H9 (cell line): ENCODE results near the gene CSRP3. TPM values are rescaled to one million over a fixed set of nuclear protein-coding genes. Genes with fewer than 3 reads are reported as not detected.

Experiments used
- DNase-seq: peaks from one replicate; pipeline ENCODE4 v3.0.0-alpha.2; 2017
- H2AFZ ChIP-seq: one replicate; pipeline ENCODE4 v1.6.1; 2013; ENCODE audit warnings: mild to moderate bottlenecking, low read length, control low read depth, moderate library complexity
- H2AK5ac ChIP-seq: 2 replicates; pipeline ENCODE4 v1.6.1; 2013; ENCODE audit warnings: low read length, control low read depth, mixed read lengths; ENCODE audit not compliant: insufficient read length
- H2BK120ac ChIP-seq: one replicate; pipeline ENCODE4 v1.6.1; 2013; ENCODE audit warnings: low read depth, mild to moderate bottlenecking, low read length, control low read depth, inconsistent platforms; ENCODE audit not compliant: poor library complexity, severe bottlenecking
- H2BK12ac ChIP-seq: 2 replicates; pipeline ENCODE4 v1.6.1; 2013; ENCODE audit warnings: low read length, control low read depth, mixed read lengths, low read depth; ENCODE audit not compliant: insufficient read length
- H2BK15ac ChIP-seq: 2 replicates; pipeline ENCODE4 v1.6.1; 2013; ENCODE audit warnings: low read depth, low read length, control low read depth
- H2BK20ac ChIP-seq: one replicate; pipeline ENCODE4 v1.6.1; 2013; ENCODE audit warnings: low read depth, mild to moderate bottlenecking, low read length, control low read depth, inconsistent platforms; ENCODE audit not compliant: poor library complexity, severe bottlenecking
- H2BK5ac ChIP-seq: 2 replicates; pipeline ENCODE4 v1.6.1; 2013; ENCODE audit warnings: low read length, control low read depth, mixed read lengths; ENCODE audit not compliant: insufficient read length
- H3K14ac ChIP-seq: 2 replicates; pipeline ENCODE4 v1.6.1; 2013; ENCODE audit warnings: low read length, control low read depth; ENCODE audit not compliant: insufficient read depth
- H3K18ac ChIP-seq: 2 replicates; pipeline ENCODE4 v1.6.1; 2013; ENCODE audit warnings: low read depth, mild to moderate bottlenecking, mixed read lengths, low read length, control low read depth; ENCODE audit not compliant: insufficient read length
- H3K23ac ChIP-seq: 2 replicates; pipeline ENCODE4 v1.6.1; 2013; ENCODE audit warnings: low read length, control low read depth, mixed read lengths, low read depth; ENCODE audit not compliant: insufficient read length
- H3K23me2 ChIP-seq: 2 replicates; pipeline ENCODE4 v1.6.1; 2013; ENCODE audit warnings: low read depth, mild to moderate bottlenecking, mixed read lengths, low read length, control low read depth; ENCODE audit not compliant: insufficient read length, poor library complexity, severe bottlenecking
- H3K27ac ChIP-seq: 2 replicates; pipeline ENCODE4 v1.5.1; 2013; ENCODE audit warnings: low read length, control low read depth, mixed read lengths, low read depth; ENCODE audit not compliant: insufficient read length
- H3K27me3 ChIP-seq: 2 replicates; pipeline ENCODE4 v1.6.1; 2013; ENCODE audit warnings: low read length, control low read depth, inconsistent platforms; ENCODE audit not compliant: insufficient read depth
- H3K4ac ChIP-seq: 2 replicates; pipeline ENCODE4 v1.6.1; 2013; ENCODE audit warnings: low read depth, mild to moderate bottlenecking, control low read depth, inconsistent platforms, low read length, moderate library complexity
- H3K4me1 ChIP-seq: 2 replicates; pipeline ENCODE4 v1.6.1; 2013; ENCODE audit warnings: low read length, control low read depth, inconsistent platforms; ENCODE audit not compliant: insufficient read depth
- H3K4me2 ChIP-seq: 2 replicates; pipeline ENCODE4 v1.6.1; 2013; ENCODE audit warnings: low read length, control low read depth, mixed read lengths; ENCODE audit not compliant: insufficient read length, insufficient read depth
- H3K56ac ChIP-seq: 2 replicates; pipeline ENCODE4 v1.6.1; 2013; ENCODE audit warnings: low read depth, mild to moderate bottlenecking, mixed read lengths, low read length, control low read depth; ENCODE audit not compliant: insufficient read length
- H3K79me1 ChIP-seq: 2 replicates; pipeline ENCODE4 v1.6.1; 2013; ENCODE audit warnings: low read depth, mild to moderate bottlenecking, moderate library complexity, low read length, control low read depth, inconsistent platforms; ENCODE audit not compliant: insufficient read depth, poor library complexity, severe bottlenecking
- H3K79me2 ChIP-seq: 2 replicates; pipeline ENCODE4 v1.6.1; 2013; ENCODE audit warnings: low read length, control low read depth, inconsistent platforms; ENCODE audit not compliant: insufficient read depth
- H3K9ac ChIP-seq: 2 replicates; pipeline ENCODE4 v1.6.1; 2013; ENCODE audit warnings: low read length, control low read depth, mixed read lengths; ENCODE audit not compliant: insufficient read length; ENCODE audit errors: extremely low read depth
- H3K9me3 ChIP-seq: one replicate; pipeline ENCODE4 v1.6.1; 2013; ENCODE audit warnings: low read depth, low read length, inconsistent platforms; ENCODE audit not compliant: control insufficient read depth
- H3T11ph ChIP-seq: one replicate; pipeline ENCODE4 v1.6.1; 2013; ENCODE audit warnings: mild to moderate bottlenecking, low read length, control low read depth, inconsistent platforms
- H4K20me1 ChIP-seq: one replicate; pipeline ENCODE4 v1.6.1; 2013; ENCODE audit not compliant: control insufficient read depth, insufficient read length, insufficient read depth
- H4K5ac ChIP-seq: 2 replicates; pipeline ENCODE4 v1.6.1; 2013; ENCODE audit warnings: low read depth, mild to moderate bottlenecking, mixed read lengths, low read length, control low read depth; ENCODE audit not compliant: insufficient read length
- H4K8ac ChIP-seq: replicated peaks from 2 replicates; pipeline ENCODE4 v1.6.1; 2013; ENCODE audit warnings: low read length, control low read depth, mixed read lengths, low read depth; ENCODE audit not compliant: insufficient read length
- H4K91ac ChIP-seq: 2 replicates; pipeline ENCODE4 v1.6.1; 2013; ENCODE audit warnings: low read depth, mild to moderate bottlenecking, moderate library complexity, mixed read lengths, low read length, control low read depth; ENCODE audit not compliant: insufficient read length
- H3K27ac Mint-ChIP-seq, 3 experiments: 2 replicates in 2 of 3; 3 replicates in 1 of 3; pipeline ENCODE4 v1.8.0; 2020 to 2021; ENCODE audit warnings: mixed read lengths in 3 of 3, mild to moderate bottlenecking in 1 of 3, moderate library complexity in 1 of 3
- H3K27me3 Mint-ChIP-seq: 2 replicates; pipeline ENCODE4 v1.8.0; 2021; ENCODE audit warnings: low read depth, mild to moderate bottlenecking, moderate library complexity, mixed read lengths
- H3K36me3 Mint-ChIP-seq, 3 experiments: 2 replicates in 2 of 3; 3 replicates in 1 of 3; pipeline ENCODE4 v1.8.0; 2020 to 2021; ENCODE audit warnings: low read depth in 3 of 3, mixed read lengths in 3 of 3; ENCODE audit not compliant: insufficient read depth in 1 of 3
- H3K4me1 Mint-ChIP-seq, 2 experiments: 2 replicates each; pipeline ENCODE4 v1.8.0; 2020; ENCODE audit warnings: mixed read lengths in 2 of 2
- H3K4me3 Mint-ChIP-seq, 2 experiments: 2 replicates in 1 of 2; 3 replicates in 1 of 2; pipeline ENCODE4 v1.8.0; 2020 to 2021; ENCODE audit warnings: mild to moderate bottlenecking in 2 of 2, mixed read lengths in 2 of 2, moderate library complexity in 1 of 2
- H3K9me3 Mint-ChIP-seq, 2 experiments: 2 replicates in 1 of 2; 3 replicates in 1 of 2; pipeline ENCODE4 v1.8.0; 2020; ENCODE audit warnings: mild to moderate bottlenecking in 2 of 2, mixed read lengths in 2 of 2, moderate library complexity in 1 of 2
- WGBS: extraction: QIAGEN DNeasy Blood & Tissue Kit; methylation state at CpG from one replicate; pipeline ENCODE4 v1.1.7; 2013; ENCODE audit warnings: missing lambda C conversion rate, low lambda C conversion rate, mixed read lengths; ENCODE audit not compliant: insufficient read length; ENCODE audit errors: extremely low coverage; 5-methylcytosine and 5-hydroxymethylcytosine counted together
- total RNA-seq: library from RNA; stranded (reverse); gene quantifications from 2 replicates; pipeline ENCODE4 v1.2.1, GENCODE V29; 2021
- TF ChIP-seq, protein P1 (sequence below): fragments of 200-600 bp; sonication (generic); conservative IDR thresholded peaks from 3 replicates; pipeline ENCODE4 v1.8.0; 2021; ENCODE audit warnings: antibody characterized with exemption, mild to moderate bottlenecking

Gene CSRP3
- total RNA-seq, 1 experiment from 2014 or later: not detected

DNA sequence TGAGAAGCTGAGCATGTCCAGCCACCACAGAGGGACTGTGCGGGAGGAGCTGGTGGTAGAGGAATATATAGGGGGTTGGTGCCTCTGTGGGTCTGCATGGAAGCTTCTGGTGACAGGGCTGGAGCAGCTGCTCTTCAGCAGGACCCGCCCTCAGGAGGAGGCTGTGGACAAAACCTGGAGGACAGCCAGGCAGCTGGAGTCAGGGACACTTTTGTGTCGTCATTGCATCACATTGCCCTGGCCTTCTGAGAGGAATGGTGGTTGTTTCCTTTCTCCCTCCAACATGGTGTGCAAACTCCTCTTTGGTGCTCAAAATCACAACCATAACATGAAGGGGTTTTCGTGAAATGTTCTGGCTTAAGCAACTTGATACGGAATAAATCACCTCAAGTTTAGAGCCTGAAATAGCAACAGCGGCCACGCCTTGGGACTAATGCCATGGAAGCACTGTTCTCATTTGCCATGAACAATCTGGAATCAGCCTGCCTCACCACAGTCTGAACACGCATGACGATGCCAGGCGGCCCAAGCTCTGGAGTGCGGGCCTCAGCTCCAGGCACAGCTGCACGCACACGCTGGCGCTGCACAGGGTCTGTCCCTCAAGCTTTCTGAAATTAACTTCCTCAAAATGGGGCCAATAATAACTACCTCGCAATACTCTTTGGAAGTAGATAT lies 17.1 kb upstream of the CSRP3 start:
- no peak overlapping the region for H3K27ac ChIP-seq
- H3K27me3 ChIP-seq: no peaks in the 10 kb centered on the region
- H3K23ac ChIP-seq: no peak overlapping the region
- Mint-ChIP-seq H3K27me3 (peaks cover 2% of the 10 kb centered on the region; the same call in 1 of the 2 replicates), H3K4me3 (no peak overlapping the region), H3K36me3 (peaks cover 2 to 10% (median 9%) of the 10 kb centered on the region in 3 experiments; a peak in 2 of 7 replicates), H3K4me1 (peaks cover 0 to 7% of the 10 kb centered on the region in 2 experiments; a peak in 2 of 4 replicates), H3K9me3 (peaks cover 0 to 4% of the 10 kb centered on the region in 2 experiments; a peak in 1 of 5 replicates), H3K27ac (no peak overlapping the region; a peak in 1 of 7 replicates)
- peak overlapping the region; percentile 90 for H2BK20ac ChIP-seq
- H3K4me1 ChIP-seq: peaks cover 3% of the 10 kb centered on the region; the same call in 1 of the 2 replicates
- no peak overlapping the region for H3K9ac ChIP-seq
- H4K8ac ChIP-seq: no peak overlapping the region
- H3K4me2 ChIP-seq: no peak overlapping the region
- no peak overlapping the region; the same call in 1 of the 2 replicates for H3K14ac ChIP-seq
- no CpG with 5 or more reads among the region's 15 CpGs for whole genome bisulfite sequencing
- H4K20me1 ChIP-seq: no peaks in the 10 kb centered on the region
- H2BK5ac ChIP-seq: no peak overlapping the region
- H2AK5ac ChIP-seq: no peak overlapping the region
- no peaks in the 10 kb centered on the region for H3K79me1 ChIP-seq
- no peak overlapping the region for H4K91ac ChIP-seq
- no peaks in the 10 kb centered on the region for H3K79me2 ChIP-seq
- no peaks in the 10 kb centered on the region for H3K9me3 ChIP-seq
- H2BK120ac ChIP-seq: no peak overlapping the region
- DNase-seq: no peak
- H2BK15ac ChIP-seq: no peak overlapping the region
- no peak overlapping the region for H4K5ac ChIP-seq
- H2BK12ac ChIP-seq: no peak overlapping the region
- no peak overlapping the region for H3K18ac ChIP-seq
- H3T11ph ChIP-seq: no peak overlapping the region
- TF ChIP-seq, protein P1, sequence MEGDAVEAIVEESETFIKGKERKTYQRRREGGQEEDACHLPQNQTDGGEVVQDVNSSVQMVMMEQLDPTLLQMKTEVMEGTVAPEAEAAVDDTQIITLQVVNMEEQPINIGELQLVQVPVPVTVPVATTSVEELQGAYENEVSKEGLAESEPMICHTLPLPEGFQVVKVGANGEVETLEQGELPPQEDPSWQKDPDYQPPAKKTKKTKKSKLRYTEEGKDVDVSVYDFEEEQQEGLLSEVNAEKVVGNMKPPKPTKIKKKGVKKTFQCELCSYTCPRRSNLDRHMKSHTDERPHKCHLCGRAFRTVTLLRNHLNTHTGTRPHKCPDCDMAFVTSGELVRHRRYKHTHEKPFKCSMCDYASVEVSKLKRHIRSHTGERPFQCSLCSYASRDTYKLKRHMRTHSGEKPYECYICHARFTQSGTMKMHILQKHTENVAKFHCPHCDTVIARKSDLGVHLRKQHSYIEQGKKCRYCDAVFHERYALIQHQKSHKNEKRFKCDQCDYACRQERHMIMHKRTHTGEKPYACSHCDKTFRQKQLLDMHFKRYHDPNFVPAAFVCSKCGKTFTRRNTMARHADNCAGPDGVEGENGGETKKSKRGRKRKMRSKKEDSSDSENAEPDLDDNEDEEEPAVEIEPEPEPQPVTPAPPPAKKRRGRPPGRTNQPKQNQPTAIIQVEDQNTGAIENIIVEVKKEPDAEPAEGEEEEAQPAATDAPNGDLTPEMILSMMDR: no peak
- H3K4ac ChIP-seq: no peak overlapping the region
- peak overlapping the region; percentile 8 for H2AFZ ChIP-seq
- H3K56ac ChIP-seq: no peak overlapping the region
- no peaks in the 10 kb centered on the region for H3K23me2 ChIP-seq
